Dedifferentiated amniotic fluid mesenchymal stem cell (primary cell): ENCODE results near the gene MBTPS2.
"Not testable (repeated sequence)": the region's sequence is repeated elsewhere in the genome, so short reads cannot be mapped to it uniquely, and the experiment has no call there.

Experiments used
- DNase-seq: peaks from one replicate; pipeline ENCODE4 v3.0.0-alpha.2; 2016; ENCODE audit errors: extremely low spot score

MBTPS2 gene

DNA sequence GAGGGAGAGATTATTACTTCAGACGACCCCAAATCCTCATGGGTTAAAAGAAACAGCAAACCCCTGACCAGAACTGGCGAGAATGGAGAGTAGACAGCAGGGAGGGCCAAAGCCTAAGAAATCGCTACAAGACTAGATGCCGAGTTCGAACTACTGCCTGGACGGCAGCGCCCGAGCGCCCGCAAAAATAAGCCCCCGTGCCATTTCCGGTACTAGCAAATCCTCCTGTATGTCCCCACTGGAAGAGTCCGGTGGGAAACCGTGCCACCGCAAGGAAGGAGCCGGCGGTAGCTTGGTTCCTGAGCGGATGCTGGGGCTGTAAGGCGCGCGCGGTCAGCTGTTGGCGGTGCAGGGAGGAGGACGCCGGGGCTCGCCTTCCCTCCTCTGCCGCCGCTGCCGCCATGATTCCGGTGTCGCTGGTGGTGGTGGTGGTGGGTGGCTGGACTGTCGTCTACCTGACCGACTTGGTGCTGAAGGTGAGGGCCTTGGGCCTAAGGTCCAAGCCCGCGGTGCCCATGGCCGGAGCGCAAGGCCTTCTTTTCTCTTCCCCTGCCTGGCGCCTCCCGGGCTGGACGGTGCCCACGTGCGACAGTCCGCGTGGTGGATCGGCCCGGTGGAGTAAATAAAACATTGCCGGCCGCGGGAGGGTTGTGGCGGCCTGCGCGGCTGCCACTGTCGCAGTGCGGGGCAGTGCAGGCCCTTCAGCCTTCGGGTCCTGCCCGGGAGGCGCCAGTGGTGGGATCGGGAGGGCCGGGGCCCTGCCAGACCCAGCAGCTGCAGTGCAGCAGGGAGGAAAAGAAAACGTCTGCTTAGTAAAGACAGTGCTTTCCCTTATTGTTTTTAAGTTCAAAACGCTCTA is at the start of gene MBTPS2:
Gene MBTPS2 (plus strand): TSS at position 284 of the 859 bp plus-strand sequence. CDS start 118 bp downstream, at position 402.
- DNase-seq: peak; percentile 76

- DNase-seq: no peak
Observed at GRCh38 chrX:21798677-21799219, 40.7 kb upstream of the MBTPS2 start.

- DNase-seq: no peak
Observed at GRCh38 chrX:21799767-21800166, 39.6 kb upstream of the MBTPS2 start.

GRCh38 chrX:21800344-21800770 is 39.1 kb upstream of the MBTPS2 start:
- no peak for DNase-seq

GRCh38 chrX:21802054-21802670 is 37.3 kb upstream of the MBTPS2 start:
- no peak for DNase-seq

- no peak for DNase-seq
Observed at GRCh38 chrX:21802839-21803238, 36.6 kb upstream of the MBTPS2 start.

- no peak for DNase-seq
Observed at GRCh38 chrX:21806691-21807090, 32.7 kb upstream of the MBTPS2 start.

GRCh38 chrX:21811832-21812231 is 27.6 kb upstream of the MBTPS2 start:
- DNase-seq: no peak

DNA sequence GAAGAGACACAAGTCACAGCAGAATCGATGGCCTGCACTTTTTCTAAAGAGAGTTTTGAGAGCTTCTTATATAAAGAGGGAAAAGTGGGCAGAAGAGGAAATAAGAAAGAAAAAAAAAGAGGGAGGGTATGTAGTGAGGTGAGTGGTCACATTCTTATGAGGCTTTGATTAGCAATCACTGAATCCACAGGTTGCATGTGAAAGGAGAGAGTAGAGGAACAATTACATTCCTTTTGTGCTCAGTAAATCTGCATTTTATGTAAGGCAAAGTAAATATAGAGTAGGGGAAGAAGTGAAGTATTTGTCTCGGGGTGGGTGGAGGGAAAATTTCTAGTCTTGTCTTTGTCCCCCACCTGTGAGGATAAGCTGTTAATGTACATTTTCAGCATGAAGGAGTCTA is 26.8 kb upstream of the MBTPS2 start:
- DNase-seq: no peak

GRCh38 chrX:21813612-21814368 is 25.6 kb upstream of the MBTPS2 start:
- no peak for DNase-seq

- no peak for DNase-seq
Observed at GRCh38 chrX:21816136-21816535, 23.3 kb upstream of the MBTPS2 start.

- DNase-seq: not testable (repeated sequence)
Observed at GRCh38 chrX:21820170-21820569, 19.2 kb upstream of the MBTPS2 start.

DNA sequence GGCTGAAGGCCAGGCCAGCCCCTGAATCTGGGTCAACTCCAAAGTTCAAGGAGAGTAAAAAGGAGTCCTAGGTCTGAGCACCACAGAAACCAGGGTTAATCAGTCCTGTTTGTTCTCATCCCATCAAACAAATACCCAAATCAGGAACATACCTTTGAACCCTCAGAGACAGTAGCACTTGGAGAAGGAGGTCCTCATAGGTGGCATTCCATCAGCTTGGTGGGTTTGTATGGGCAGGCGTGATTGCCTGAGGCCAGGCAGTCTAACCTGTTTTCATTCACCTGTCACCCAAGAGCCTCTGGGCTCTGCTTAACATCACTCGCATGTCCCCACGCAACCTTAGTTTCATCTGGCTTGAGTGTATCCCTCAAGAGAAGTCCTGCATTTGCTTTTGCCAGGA is 17.5 kb upstream of the MBTPS2 start:
- DNase-seq: no peak

DNA sequence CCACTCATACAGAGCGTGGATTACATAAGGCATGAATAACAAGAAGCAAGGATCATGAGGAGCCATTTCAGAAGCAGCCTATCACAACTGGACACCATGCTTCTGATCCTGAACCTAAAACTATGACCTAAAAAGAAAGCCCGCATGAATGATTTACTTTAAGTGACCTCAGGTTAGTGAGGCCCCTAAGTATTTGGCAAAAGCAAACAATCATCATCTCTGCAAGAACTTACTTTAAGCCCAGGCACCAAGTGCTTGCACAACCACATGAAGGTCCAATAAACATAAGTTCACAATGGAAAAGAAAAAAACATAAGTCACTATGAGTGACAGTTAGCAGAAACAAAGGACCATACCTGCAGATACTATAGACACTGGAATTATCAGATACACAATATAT is 7.9 kb upstream of the MBTPS2 start:
- DNase-seq: no peak

DNA sequence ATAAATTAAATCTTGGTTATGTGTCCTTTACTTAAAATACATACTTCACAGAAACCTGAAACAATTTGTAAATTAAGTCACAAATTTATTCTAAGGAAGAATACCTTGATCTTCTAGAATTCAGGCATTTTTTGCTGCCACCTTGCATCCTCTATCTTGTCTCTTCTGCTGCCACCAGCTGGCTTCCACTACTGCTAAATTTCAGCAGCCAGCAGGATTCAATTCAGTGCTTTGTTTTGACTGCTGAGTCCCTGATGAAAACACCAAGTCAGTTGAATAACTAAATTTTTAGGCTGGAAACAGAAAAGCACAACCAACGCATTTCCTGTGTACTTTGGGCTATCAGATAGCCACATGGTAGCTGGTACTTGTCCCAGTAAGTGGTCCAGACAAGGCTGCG is 2.4 kb upstream of the MBTPS2 start:
- no peak for DNase-seq

GRCh38 chrX:21838937-21839333 is 482 bp upstream of the MBTPS2 start:
- DNase-seq: no peak

GRCh38 chrX:21840193-21840545 is 752 bp downstream of the MBTPS2 start:
- DNase-seq: no peak

- DNase-seq: no peak
Observed at GRCh38 chrX:21843179-21843578, 3.8 kb downstream of the MBTPS2 start.

DNA sequence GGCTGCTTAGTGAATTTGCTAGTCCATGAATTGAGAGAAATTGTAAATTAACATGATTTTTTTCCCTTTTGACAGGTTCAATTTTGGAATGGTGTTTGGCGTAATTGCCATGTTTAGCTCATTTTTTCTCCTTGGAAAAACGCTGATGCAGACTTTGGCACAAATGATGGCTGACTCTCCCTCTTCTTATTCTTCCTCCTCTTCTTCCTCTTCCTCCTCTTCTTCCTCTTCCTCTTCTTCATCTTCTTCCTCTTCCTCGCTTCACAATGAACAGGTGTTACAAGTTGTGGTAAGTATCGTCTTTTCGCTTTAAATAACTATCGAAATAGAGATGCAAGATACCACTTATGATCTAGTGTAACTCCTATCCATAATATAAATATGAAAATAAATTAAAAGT is 5.7 kb downstream of the MBTPS2 start:
- DNase-seq: no peak

- no peak for DNase-seq
Observed at GRCh38 chrX:21847342-21847741, 7.9 kb downstream of the MBTPS2 start.

GRCh38 chrX:21853578-21853977 is 14.2 kb downstream of the MBTPS2 start:
- no peak for DNase-seq

DNA sequence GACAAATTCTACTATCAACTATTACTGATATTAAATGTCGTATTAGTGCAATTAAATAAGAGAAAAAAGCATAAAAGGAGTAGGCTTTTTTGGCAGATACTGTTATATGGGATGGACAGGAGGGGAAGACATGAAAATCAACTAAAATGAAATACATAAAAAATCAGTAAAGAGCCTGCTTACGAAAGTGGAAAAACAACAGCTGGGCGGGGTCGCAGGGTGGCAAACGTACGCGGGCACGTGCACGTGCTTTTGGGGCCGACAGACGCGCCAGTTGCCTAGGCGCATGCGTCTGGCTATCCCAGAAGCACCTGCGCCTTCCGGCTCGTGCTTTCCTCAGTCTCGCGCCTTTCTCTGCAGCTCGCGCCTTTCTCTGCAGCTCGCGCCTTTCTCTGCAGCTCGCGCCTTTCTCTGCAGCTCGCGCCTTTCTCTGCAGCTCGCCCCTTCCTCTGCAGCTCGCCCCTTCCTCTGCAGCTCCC is 16.6 kb downstream of the MBTPS2 start, which contains the start of gene YY2:
Gene YY2 (plus strand): TSS at position 51 of the 479 bp plus-strand sequence. CDS start 498 bp downstream, outside the sequence.
- no peak for DNase-seq
